Nephron progenitor cell (in vitro differentiated cells): ENCODE results near the gene OR52A1.
"Not testable (repeated sequence)": the region's sequence is repeated elsewhere in the genome, so short reads cannot be mapped to it uniquely, and the experiment has no call there.

Source experiments
- DNase-seq: peaks from one replicate; pipeline ENCODE4 v3.0.0; 2021
- H3K27ac Mint-ChIP-seq: 2 replicates; pipeline ENCODE4 v1.8.0; 2021; ENCODE audit warnings: mild to moderate bottlenecking, moderate library complexity, mixed read lengths
- H3K27me3 Mint-ChIP-seq: 2 replicates; pipeline ENCODE4 v1.8.0; 2021; ENCODE audit warnings: mild to moderate bottlenecking, low read depth, mixed read lengths; ENCODE audit not compliant: poor library complexity
- H3K36me3 Mint-ChIP-seq: 2 replicates; pipeline ENCODE4 v1.8.0; 2021; ENCODE audit warnings: low read depth, mixed read lengths
- H3K4me1 Mint-ChIP-seq: 2 replicates; pipeline ENCODE4 v1.8.0; 2021; ENCODE audit warnings: mixed read lengths
- H3K4me3 Mint-ChIP-seq: 2 replicates; pipeline ENCODE4 v1.8.0; 2021; ENCODE audit warnings: mild to moderate bottlenecking, moderate library complexity, mixed read lengths
- H3K9me3 Mint-ChIP-seq: 2 replicates; pipeline ENCODE4 v1.8.0; 2021; ENCODE audit warnings: mild to moderate bottlenecking, moderate library complexity, mixed read lengths
- CTCF ChIP-seq: fragments of 200-600 bp; sonication (generic); IDR thresholded peaks from 2 replicates; pipeline ENCODE4 v1.5.0; 2021; ENCODE audit warnings: antibody characterized with exemption

Gene OR52A1

GRCh38 chr11:5196067-5196466 is 41.5 kb upstream of the OR52A1 start:
- Mint-ChIP-seq H3K27me3 (no peaks in the 10 kb centered on the region), H3K36me3 (no peaks in the 10 kb centered on the region), H3K4me3 (no peak overlapping the region), H3K9me3 (peaks cover 15% of the 10 kb centered on the region), H3K27ac (no peak overlapping the region), H3K4me1 (peaks cover 4% of the 10 kb centered on the region)
- TF ChIP-seq CTCF, result no peak
- DNase-seq, result no peak

- no peak overlapping the region for H3K27ac Mint-ChIP-seq
- DNase-seq, result no peak
- TF ChIP-seq CTCF, result no peak
- no peak overlapping the region for H3K4me3 Mint-ChIP-seq
- H3K27me3 Mint-ChIP-seq, result no peaks in the 10 kb centered on the region
- no peaks in the 10 kb centered on the region for H3K36me3 Mint-ChIP-seq
- H3K9me3 Mint-ChIP-seq, result peaks cover 26% of the 10 kb centered on the region
- H3K4me1 Mint-ChIP-seq, result peaks cover 4% of the 10 kb centered on the region
Observed at GRCh38 chr11:5192738-5193137, 38.2 kb upstream of the OR52A1 start.

- Mint-ChIP-seq H3K4me1 (no peaks in the 10 kb centered on the region), H3K4me3 (no peak overlapping the region), H3K27me3 (no peaks in the 10 kb centered on the region), H3K27ac (no peak overlapping the region), H3K36me3 (no peaks in the 10 kb centered on the region), H3K9me3 (peaks cover 25% of the 10 kb centered on the region)
- no peak for DNase-seq
- no peak for TF ChIP-seq CTCF
Observed at GRCh38 chr11:5188201-5188600, 33.6 kb upstream of the OR52A1 start.

- H3K9me3 Mint-ChIP-seq, result no peaks in the 10 kb centered on the region
- TF ChIP-seq CTCF, result no peak
- H3K27me3 Mint-ChIP-seq, result peaks cover 3% of the 10 kb centered on the region
- H3K4me1 Mint-ChIP-seq, result no peaks in the 10 kb centered on the region
- no peak for DNase-seq
- no peak overlapping the region for H3K27ac Mint-ChIP-seq
- H3K4me3 Mint-ChIP-seq, result no peak overlapping the region
- H3K36me3 Mint-ChIP-seq, result no peaks in the 10 kb centered on the region
Observed at GRCh38 chr11:5178046-5178837, 23.7 kb upstream of the OR52A1 start.

- Mint-ChIP-seq H3K27ac (no peak overlapping the region), H3K4me3 (no peak overlapping the region), H3K9me3 (no peaks in the 10 kb centered on the region), H3K36me3 (no peaks in the 10 kb centered on the region), H3K27me3 (peaks cover 3% of the 10 kb centered on the region), H3K4me1 (no peaks in the 10 kb centered on the region)
- DNase-seq, result no peak
- TF ChIP-seq CTCF, result no peak
Observed at GRCh38 chr11:5174934-5175333, 20.4 kb upstream of the OR52A1 start.

GRCh38 chr11:5171856-5172255 is 17.3 kb upstream of the OR52A1 start:
- Mint-ChIP-seq H3K9me3 (no peaks in the 10 kb centered on the region), H3K4me1 (no peaks in the 10 kb centered on the region), H3K27ac (no peak overlapping the region), H3K4me3 (no peak overlapping the region), H3K27me3 (no peaks in the 10 kb centered on the region), H3K36me3 (no peaks in the 10 kb centered on the region)
- no peak for TF ChIP-seq CTCF
- no peak for DNase-seq

- not testable (repeated sequence) for H3K4me3 Mint-ChIP-seq, H3K27ac Mint-ChIP-seq, H3K9me3 Mint-ChIP-seq, DNase-seq, H3K36me3 Mint-ChIP-seq, H3K4me1 Mint-ChIP-seq, H3K27me3 Mint-ChIP-seq
Observed at GRCh38 chr11:5165898-5166297, 11.3 kb upstream of the OR52A1 start.

GRCh38 chr11:5164807-5165206 is 10.2 kb upstream of the OR52A1 start:
- DNase-seq, H3K36me3 Mint-ChIP-seq, H3K4me3 Mint-ChIP-seq, H3K9me3 Mint-ChIP-seq, H3K27ac Mint-ChIP-seq, H3K4me1 Mint-ChIP-seq, H3K27me3 Mint-ChIP-seq: not testable (repeated sequence)

- H3K9me3 Mint-ChIP-seq, H3K27ac Mint-ChIP-seq, H3K4me3 Mint-ChIP-seq, DNase-seq, H3K36me3 Mint-ChIP-seq, H3K4me1 Mint-ChIP-seq, H3K27me3 Mint-ChIP-seq: not testable (repeated sequence)
Observed at GRCh38 chr11:5161045-5161444, 6.5 kb upstream of the OR52A1 start.
